Urothelium cell line (cell line): ENCODE data around the gene ZNF273.
"Not testable (repeated sequence)": the region's sequence is repeated elsewhere in the genome, so short reads cannot be mapped to it uniquely, and the experiment has no call there.

Experiments
- DNase-seq: peaks from one replicate; pipeline ENCODE4 v3.0.0; 2011; ENCODE audit warnings: low spot score, mixed read lengths
- FAIRE-seq: peaks from 2 replicates; lab custom pipeline; 2011; peaks lifted over from hg19 to GRCh38; lab: Jason Lieb, UNC

Gene ZNF273

GRCh38 chr7:64888901-64889685 is 14.0 kb upstream of the ZNF273 start:
- DNase-seq: no peak
- FAIRE-seq: no peak

GRCh38 chr7:64889686-64890162 is 13.3 kb upstream of the ZNF273 start:
- DNase-seq (no peak), FAIRE-seq (no peak)

GRCh38 chr7:64890273-64890672 is 12.8 kb upstream of the ZNF273 start:
- not testable (repeated sequence) for DNase-seq, FAIRE-seq

GRCh38 chr7:64890761-64891362 is 12.2 kb upstream of the ZNF273 start:
- FAIRE-seq (no peak), DNase-seq (no peak)

GRCh38 chr7:64891363-64892081 is 11.6 kb upstream of the ZNF273 start:
- FAIRE-seq, DNase-seq: not testable (repeated sequence)

GRCh38 chr7:64892116-64892515 is 11.0 kb upstream of the ZNF273 start:
- FAIRE-seq (no peak), DNase-seq (no peak)

GRCh38 chr7:64892666-64893309 is 10.3 kb upstream of the ZNF273 start:
- DNase-seq (no peak), FAIRE-seq (no peak)

GRCh38 chr7:64893401-64893800 is 9.7 kb upstream of the ZNF273 start:
- FAIRE-seq (no peak), DNase-seq (no peak)

GRCh38 chr7:64902461-64902805 is 640 bp upstream of the ZNF273 start:
- not testable (repeated sequence) for FAIRE-seq, DNase-seq

GRCh38 chr7:64904008-64904407 is 935 bp downstream of the ZNF273 start:
- DNase-seq: no peak
- no peak for FAIRE-seq

- DNase-seq: no peak
- no peak for FAIRE-seq
Observed at GRCh38 chr7:64905133-64905532, 2.1 kb downstream of the ZNF273 start.

GRCh38 chr7:64905547-64905946 is 2.5 kb downstream of the ZNF273 start:
- FAIRE-seq: no peak
- DNase-seq: no peak

- DNase-seq: no peak
- no peak for FAIRE-seq
Observed at GRCh38 chr7:64907641-64908326, 4.7 kb downstream of the ZNF273 start.

- DNase-seq (no peak), FAIRE-seq (no peak)
Observed at GRCh38 chr7:64908358-64908757, 5.3 kb downstream of the ZNF273 start.

GRCh38 chr7:64914557-64914956 is 11.5 kb downstream of the ZNF273 start:
- no peak for FAIRE-seq

GRCh38 chr7:64915301-64915700 is 12.2 kb downstream of the ZNF273 start:
- FAIRE-seq: not testable (repeated sequence)

More at GRCh38 chr7:64914557-64914956, 11.5 kb downstream of the ZNF273 start:
- no peak for DNase-seq

GRCh38 chr7:64928252-64929187 is 25.4 kb downstream of the ZNF273 start:
- not testable (repeated sequence) for FAIRE-seq, DNase-seq

More at GRCh38 chr7:64915301-64915700, 12.2 kb downstream of the ZNF273 start:
- not testable (repeated sequence) for DNase-seq

- DNase-seq (no peak), FAIRE-seq (no peak)
Observed at GRCh38 chr7:64934478-64934877, 31.4 kb downstream of the ZNF273 start.

- DNase-seq (no peak), FAIRE-seq (no peak)
Observed at GRCh38 chr7:64938540-64938939, 35.5 kb downstream of the ZNF273 start.
